K562 (cell line): ENCODE results near the gene SSR2. TPM values are rescaled to one million over a fixed set of nuclear protein-coding genes. Genes with fewer than 3 reads are reported as not detected.

Experiments
- AFF4 ChIP-seq: sonication (generic); formaldehyde crosslinking; IDR thresholded peaks from 2 replicates; pipeline ENCODE4 v1.8.0; 2023; ENCODE audit warnings: mild to moderate bottlenecking, missing genetic modification reagents
- ASH1L ChIP-seq: fragments of 450-650 bp; IDR thresholded peaks from 2 replicates; pipeline ENCODE4 v1.6.1; 2018; ENCODE audit warnings: borderline replicate concordance, mild to moderate bottlenecking, low read depth; ENCODE audit not compliant: partially characterized antibody
- BCLAF1 ChIP-seq, 2 experiments: fragments of 450-650 bp in 1 of 2; IDR thresholded peaks; 2 replicates each; pipeline ENCODE4 v1.6.1; 2011 to 2017; ENCODE audit warnings: low read depth in 2 of 2, antibody characterized with exemption in 1 of 2, borderline replicate concordance in 1 of 2, low read length in 1 of 2, mild to moderate bottlenecking in 1 of 2, mixed read lengths in 1 of 2; ENCODE audit not compliant: control insufficient read depth in 1 of 2
- CHD2 ChIP-seq: IDR thresholded peaks from 2 replicates; pipeline ENCODE4 v1.6.1; 2011; ENCODE audit warnings: low read depth, low read length
- FOXP4 ChIP-seq: sonication (generic); formaldehyde crosslinking; IDR thresholded peaks from 2 replicates; pipeline ENCODE4 v1.8.0; 2022; ENCODE audit warnings: mild to moderate bottlenecking, missing genetic modification reagents, borderline replicate concordance
- IRF2 ChIP-seq: sonication (generic); formaldehyde crosslinking; IDR thresholded peaks from 2 replicates; pipeline ENCODE4 v1.8.1; 2022; ENCODE audit warnings: mild to moderate bottlenecking, missing genetic modification reagents
- MLX ChIP-seq, 2 experiments: fragments of 450-650 bp in 1 of 2; sonication (generic) in 1 of 2; formaldehyde crosslinking; conservative IDR thresholded peaks; 2 replicates each; pipeline versions ENCODE4 v1.4.0 to v1.8.1; 2020 to 2022; ENCODE audit warnings: mild to moderate bottlenecking in 1 of 2, missing genetic modification reagents in 1 of 2
- NFRKB ChIP-seq: fragments of 450-650 bp; IDR thresholded peaks from 2 replicates; pipeline ENCODE4 v1.6.1; 2016; ENCODE audit warnings: low read depth
- NFYB ChIP-seq: IDR thresholded peaks from 2 replicates; pipeline ENCODE4 v1.6.1; 2011; ENCODE audit warnings: mild to moderate bottlenecking, moderate library complexity; ENCODE audit not compliant: insufficient read length; ENCODE audit errors: extremely low read depth
- PHF21A ChIP-seq: fragments of 450-650 bp; IDR thresholded peaks from 2 replicates; pipeline ENCODE4 v1.6.1; 2017; ENCODE audit warnings: low read depth, borderline replicate concordance
- TRIM28 ChIP-seq: fragments of 450-650 bp; IDR thresholded peaks from 2 replicates; pipeline ENCODE4 v1.6.1; 2017
- ZBTB12 ChIP-seq: fragments of 250-450 bp; sonication (Bioruptor Pico); IDR thresholded peaks from 2 replicates; pipeline ENCODE4 v1.4.0; 2020
- ZBTB2 ChIP-seq: fragments of 450-650 bp; IDR thresholded peaks from 2 replicates; pipeline ENCODE4 v1.6.1; 2016; ENCODE audit warnings: antibody characterized with exemption
- ZNF408 ChIP-seq: fragments of 250-450 bp; sonication (Bioruptor Pico); IDR thresholded peaks from 2 replicates; pipeline ENCODE4 v1.4.0; 2020; ENCODE audit warnings: low read depth, mild to moderate bottlenecking, moderate library complexity
- polyA plus RNA-seq, 8 experiments: library from polyadenylated mRNA; depleted of rRNA in 4 of 8; stranded (reverse) in 5 of 8; unstranded in 3 of 8; fragments of >200 nt; fragmentation: Nextera tagmentation in 2 of 8; fragmentation: Illumina TruSeq in 1 of 8; extraction: Ambion mirVana in 2 of 8; extraction: Trizol in 1 of 8; gene quantifications; 2 replicates each; pipeline versions ENCODE4 v1.2.1 to v1.2.3, GENCODE V29; 2011 to 2014; ENCODE audit warnings: inconsistent platforms in 1 of 8, missing spikeins in 1 of 8
- total RNA-seq, 7 experiments: library from RNA; depleted of rRNA in 6 of 7; stranded (reverse); fragments of >200 nt in 6 of 7; fragmentation: Illumina TruSeq in 2 of 7; extraction: Trizol in 2 of 7; gene quantifications; 2 replicates each; pipeline versions ENCODE4 v1.2.1 to v1.2.3, GENCODE V29; 2011 to 2021; ENCODE audit warnings: low replicate concordance in 1 of 7

Gene SSR2
- total and polyA plus RNA-seq, 9 of the 15 experiments (the other 6 are each of a cell fraction or from before 2014, with no cell fraction given) = 161 to 411 (median 240) TPM

- TF ChIP-seq BCLAF1 (IDR thresholded peaks at IDR 0.05; ENCODE audit: borderline replicate concordance in 1 of 2, control insufficient read depth in 1 of 2, low read depth in 2 of 2, low read length in 1 of 2) = no peak
- peak; percentile 62; the same call in 1 of the 2 replicates for TF ChIP-seq PHF21A
- TF ChIP-seq ZBTB12 = no peak
- TF ChIP-seq FOXP4 (CRISPR knock-in tag) = no peak
- no peak for TF ChIP-seq NFYB
- TF ChIP-seq AFF4 (CRISPR knock-in tag) = no peak
- no peak for TF ChIP-seq MLX (CRISPR knock-in tag; conservative IDR thresholded peaks at IDR 0.05)
- TF ChIP-seq IRF2 = no peak
- TF ChIP-seq CHD2 = no peak
- TF ChIP-seq ZNF408 (CRISPR knock-in tag) = no peak
- no peak for TF ChIP-seq ASH1L
- peak; percentile 36; the same call in 1 of the 2 replicates for TF ChIP-seq TRIM28
- TF ChIP-seq ZBTB2 = no peak
- TF ChIP-seq NFRKB = peak; percentile 47; the same call in 1 of the 2 replicates
Measured at GRCh38 chr1:155970531-155971167, 50.1 kb downstream of the SSR2 start (continued).
